Smooth muscle cell (in vitro differentiated cells): ENCODE results near the gene INSYN2B. TPM values are rescaled to one million over a fixed set of nuclear protein-coding genes. Genes with fewer than 3 reads are reported as not detected.

Experiments used
- DNase-seq: peaks from one replicate; lab custom pipeline; 2025; ENCODE audit not compliant: unreplicated experiment; lab: John Stamatoyannopoulos, UW
- H2AFZ ChIP-seq: fragments of 200-600 bp; sonication (generic); 2 replicates; pipeline ENCODE4 v1.6.0; 2016; ENCODE audit warnings: antibody characterized with exemption, low read depth, mild to moderate bottlenecking
- H3F3A ChIP-seq: fragments of 200-600 bp; sonication (generic); 2 replicates; pipeline ENCODE4 v1.6.0; 2017; ENCODE audit warnings: antibody characterized with exemption, low read depth
- H3K27ac ChIP-seq: fragments of 200-600 bp; sonication (generic); 2 replicates; pipeline ENCODE4 v1.5.1; 2016; ENCODE audit warnings: low read depth, mild to moderate bottlenecking
- H3K27me3 ChIP-seq: fragments of 200-600 bp; sonication (generic); 2 replicates; pipeline ENCODE4 v1.6.1; 2016; ENCODE audit warnings: low read depth, mild to moderate bottlenecking
- H3K36me3 ChIP-seq: fragments of 200-600 bp; sonication (generic); 2 replicates; pipeline ENCODE4 v1.5.1; 2016; ENCODE audit warnings: low read depth
- H3K4me1 ChIP-seq: fragments of 200-600 bp; sonication (generic); 2 replicates; pipeline ENCODE4 v1.5.1; 2016; ENCODE audit warnings: low read depth
- H3K4me2 ChIP-seq: fragments of 200-600 bp; sonication (generic); 2 replicates; pipeline ENCODE4 v1.6.0; 2016; ENCODE audit warnings: mild to moderate bottlenecking
- H3K4me3 ChIP-seq: fragments of 200-600 bp; sonication (generic); 2 replicates; pipeline ENCODE4 v1.5.1; 2016; ENCODE audit warnings: mild to moderate bottlenecking
- H3K79me2 ChIP-seq: fragments of 200-600 bp; sonication (generic); 2 replicates; pipeline ENCODE4 v1.6.0; 2016; ENCODE audit warnings: low read depth, mild to moderate bottlenecking
- H3K9ac ChIP-seq: fragments of 200-600 bp; sonication (generic); 2 replicates; pipeline ENCODE4 v1.6.0; 2016; ENCODE audit warnings: low read depth
- H3K9me3 ChIP-seq: fragments of 200-600 bp; sonication (generic); replicated peaks from 2 replicates; pipeline ENCODE4 v1.5.1; 2016; ENCODE audit warnings: low read depth
- H4K20me1 ChIP-seq: fragments of 200-600 bp; sonication (generic); 2 replicates; pipeline ENCODE4 v1.6.0; 2016; ENCODE audit warnings: low read depth
- CTCF ChIP-seq: fragments of 200-600 bp; sonication (generic); IDR thresholded peaks from 2 replicates; pipeline ENCODE4 v1.5.1; 2017; ENCODE audit warnings: borderline replicate concordance, mild to moderate bottlenecking, antibody characterized with exemption; ENCODE audit not compliant: insufficient read depth, poor library complexity, severe bottlenecking
- WGBS: methylation state at CpG from one replicate; pipeline ENCODE4 v1.1.7; 2016; ENCODE audit warnings: low lambda C conversion rate; 5-methylcytosine and 5-hydroxymethylcytosine counted together
- polyA plus RNA-seq: library from polyadenylated mRNA; unstranded; fragments of >200 nt; fragmentation: Nextera tagmentation; extraction: Ambion mirVana; gene quantifications from 2 replicates; pipeline ENCODE4 v1.2.1, GENCODE V29; 2016
- total RNA-seq: library from RNA; depleted of rRNA; stranded (reverse); fragments of >200 nt; gene quantifications from 2 replicates; pipeline ENCODE4 v1.2.3, GENCODE V29; 2014

The INSYN2B gene
- total and polyA plus RNA-seq, 2 experiments from 2014 or later: 2.7 to 13.8 TPM

- H3K9ac ChIP-seq: no peak overlapping the region
- peaks cover 3% of the 10 kb centered on the region for H4K20me1 ChIP-seq
- no peak overlapping the region for H3K4me3 ChIP-seq
- DNase-seq: peak; percentile 8
- no peaks in the 10 kb centered on the region for H3K27me3 ChIP-seq
- no peak overlapping the region for H2AFZ ChIP-seq
- no peak overlapping the region for H3K27ac ChIP-seq
- no peaks in the 10 kb centered on the region for H3K79me2 ChIP-seq
- 69% methylated on average over 2 of the region's 2 CpGs for WGBS
- no peak overlapping the region for H3K4me2 ChIP-seq
- no peaks in the 10 kb centered on the region for H3K36me3 ChIP-seq
- no peaks in the 10 kb centered on the region for H3F3A ChIP-seq
- TF ChIP-seq CTCF: no peak
- H3K4me1 ChIP-seq: no peaks in the 10 kb centered on the region
- no peaks in the 10 kb centered on the region for H3K9me3 ChIP-seq
These were observed 65.5 kb downstream of the INSYN2B start for GRCh38 chr5:169914766-169915165.

- H3K9me3 ChIP-seq: no peaks in the 10 kb centered on the region
- H3K27me3 ChIP-seq: no peaks in the 10 kb centered on the region
- no peak overlapping the region for H3K4me3 ChIP-seq
- no peak for DNase-seq
- H3K79me2 ChIP-seq: no peaks in the 10 kb centered on the region
- no peak for TF ChIP-seq CTCF
- H3K27ac ChIP-seq: no peak overlapping the region
- 85% methylated on average over 2 of the region's 2 CpGs for WGBS
- H3K4me2 ChIP-seq: no peak overlapping the region
- H2AFZ ChIP-seq: no peak overlapping the region
- no peak overlapping the region for H3K9ac ChIP-seq
- H3K4me1 ChIP-seq: no peaks in the 10 kb centered on the region
- peaks cover 3% of the 10 kb centered on the region for H4K20me1 ChIP-seq
- H3K36me3 ChIP-seq: no peaks in the 10 kb centered on the region
- no peaks in the 10 kb centered on the region for H3F3A ChIP-seq
These were observed 66.8 kb downstream of the INSYN2B start for GRCh38 chr5:169913479-169913878.

GRCh38 chr5:169911448-169912212 lies 68.7 kb downstream of the INSYN2B start:
- Histone ChIP-seq H3K36me3 (no peaks in the 10 kb centered on the region), H3K9ac (no peak overlapping the region), H4K20me1 (peaks cover 3% of the 10 kb centered on the region), H3F3A (no peaks in the 10 kb centered on the region), H3K9me3 (no peaks in the 10 kb centered on the region), H3K27ac (no peak overlapping the region), H3K79me2 (no peaks in the 10 kb centered on the region), H3K4me1 (no peaks in the 10 kb centered on the region), H3K27me3 (no peaks in the 10 kb centered on the region), H3K4me2 (no peak overlapping the region), H2AFZ (no peak overlapping the region), H3K4me3 (no peak overlapping the region)
- no peak for TF ChIP-seq CTCF
- no peak for DNase-seq
- 83% methylated on average over 4 of the region's 4 CpGs for WGBS

- no peak for TF ChIP-seq CTCF
- no peaks in the 10 kb centered on the region for H3K4me1 ChIP-seq
- H2AFZ ChIP-seq: no peak overlapping the region
- H3K36me3 ChIP-seq: no peaks in the 10 kb centered on the region
- no peak overlapping the region for H3K4me3 ChIP-seq
- 85% methylated on average over 5 of the region's 5 CpGs for WGBS
- H4K20me1 ChIP-seq: peaks cover 3% of the 10 kb centered on the region
- H3K79me2 ChIP-seq: no peaks in the 10 kb centered on the region
- H3K9me3 ChIP-seq: no peaks in the 10 kb centered on the region
- no peaks in the 10 kb centered on the region for H3K27me3 ChIP-seq
- no peak overlapping the region for H3K4me2 ChIP-seq
- H3F3A ChIP-seq: no peaks in the 10 kb centered on the region
- no peak overlapping the region for H3K9ac ChIP-seq
- no peak overlapping the region for H3K27ac ChIP-seq
- DNase-seq: no peak
These were observed 69.9 kb downstream of the INSYN2B start for GRCh38 chr5:169910393-169910792.
